MM.1S (cell line): ENCODE measurements around the gene TIAL1.

Experiments
- DNase-seq: peaks from one replicate; pipeline ENCODE4 v3.0.0-alpha.2; 2015
- H2AFZ ChIP-seq: fragments of 300-600 bp; sonication (generic); 2 replicates; pipeline ENCODE4 v1.6.0; 2016; ENCODE audit warnings: antibody characterized with exemption, low read length
- H3F3A ChIP-seq: fragments of 300-600 bp; sonication (generic); 2 replicates; pipeline ENCODE4 v1.6.1; 2016; ENCODE audit warnings: mild to moderate bottlenecking, antibody characterized with exemption, low read length, moderate library complexity, mixed read lengths; ENCODE audit not compliant: insufficient read depth
- H3K27ac ChIP-seq: fragments of 300-600 bp; sonication (generic); 2 replicates; pipeline ENCODE4 v1.5.1; 2016; ENCODE audit warnings: mild to moderate bottlenecking, low read length
- H3K27me3 ChIP-seq: fragments of 300-600 bp; sonication (generic); replicated peaks from 2 replicates; pipeline ENCODE4 v1.6.0; 2016; ENCODE audit warnings: low read length; ENCODE audit not compliant: insufficient read depth
- H3K36me3 ChIP-seq: fragments of 300-600 bp; sonication (generic); replicated peaks from 2 replicates; pipeline ENCODE4 v1.6.1; 2016; ENCODE audit warnings: mild to moderate bottlenecking, low read length, mixed read lengths; ENCODE audit not compliant: insufficient read depth
- H3K4me1 ChIP-seq: fragments of 300-600 bp; sonication (generic); 2 replicates; pipeline ENCODE4 v1.6.1; 2016; ENCODE audit warnings: low read length, mixed read lengths
- H3K4me2 ChIP-seq: fragments of 300-600 bp; sonication (generic); 2 replicates; pipeline ENCODE4 v1.6.0; 2016; ENCODE audit warnings: low read depth, low read length
- H3K4me3 ChIP-seq: fragments of 300-600 bp; sonication (generic); 2 replicates; pipeline ENCODE4 v1.5.1; 2016; ENCODE audit warnings: low read length, mixed read lengths
- H3K79me2 ChIP-seq: fragments of 300-600 bp; sonication (generic); 2 replicates; pipeline ENCODE4 v1.6.1; 2016; ENCODE audit warnings: mixed run types, low read length, mixed read lengths
- H3K9ac ChIP-seq: fragments of 300-600 bp; sonication (generic); 2 replicates; pipeline ENCODE4 v1.6.1; 2016; ENCODE audit warnings: low read length, mixed read lengths
- H3K9me2 ChIP-seq: fragments of 300-600 bp; sonication (generic); replicated peaks from 2 replicates; pipeline ENCODE4 v1.6.1; 2016; ENCODE audit warnings: mild to moderate bottlenecking, low read length, mixed read lengths; ENCODE audit not compliant: insufficient read depth
- H3K9me3 ChIP-seq: fragments of 300-600 bp; sonication (generic); replicated peaks from 2 replicates; pipeline ENCODE4 v1.6.1; 2016; ENCODE audit warnings: mild to moderate bottlenecking, low read length, mixed read lengths; ENCODE audit not compliant: insufficient read depth
- H4K20me1 ChIP-seq: fragments of 300-600 bp; sonication (generic); 2 replicates; pipeline ENCODE4 v1.6.1; 2016; ENCODE audit warnings: mild to moderate bottlenecking, low read length, moderate library complexity, mixed read lengths; ENCODE audit not compliant: insufficient read depth
- EZH2 ChIP-seq: fragments of 300-600 bp; sonication (generic); optimal IDR thresholded peaks from 2 replicates; pipeline ENCODE3; 2017; ENCODE audit warnings: low read depth, mild to moderate bottlenecking, antibody characterized with exemption, low read length, mixed read lengths
- EZH2phosphoT487 ChIP-seq: fragments of 300-600 bp; sonication (generic); IDR thresholded peaks from 2 replicates; pipeline ENCODE4 v1.6.1; 2018; ENCODE audit warnings: antibody characterized with exemption, low read length
- TF ChIP-seq, protein P1 (sequence below): fragments of 300-600 bp; sonication (generic); IDR thresholded peaks from 2 replicates; pipeline ENCODE4 v1.5.1; 2016; ENCODE audit warnings: antibody characterized with exemption, low read length, mixed read lengths

TIAL1 gene

DNA sequence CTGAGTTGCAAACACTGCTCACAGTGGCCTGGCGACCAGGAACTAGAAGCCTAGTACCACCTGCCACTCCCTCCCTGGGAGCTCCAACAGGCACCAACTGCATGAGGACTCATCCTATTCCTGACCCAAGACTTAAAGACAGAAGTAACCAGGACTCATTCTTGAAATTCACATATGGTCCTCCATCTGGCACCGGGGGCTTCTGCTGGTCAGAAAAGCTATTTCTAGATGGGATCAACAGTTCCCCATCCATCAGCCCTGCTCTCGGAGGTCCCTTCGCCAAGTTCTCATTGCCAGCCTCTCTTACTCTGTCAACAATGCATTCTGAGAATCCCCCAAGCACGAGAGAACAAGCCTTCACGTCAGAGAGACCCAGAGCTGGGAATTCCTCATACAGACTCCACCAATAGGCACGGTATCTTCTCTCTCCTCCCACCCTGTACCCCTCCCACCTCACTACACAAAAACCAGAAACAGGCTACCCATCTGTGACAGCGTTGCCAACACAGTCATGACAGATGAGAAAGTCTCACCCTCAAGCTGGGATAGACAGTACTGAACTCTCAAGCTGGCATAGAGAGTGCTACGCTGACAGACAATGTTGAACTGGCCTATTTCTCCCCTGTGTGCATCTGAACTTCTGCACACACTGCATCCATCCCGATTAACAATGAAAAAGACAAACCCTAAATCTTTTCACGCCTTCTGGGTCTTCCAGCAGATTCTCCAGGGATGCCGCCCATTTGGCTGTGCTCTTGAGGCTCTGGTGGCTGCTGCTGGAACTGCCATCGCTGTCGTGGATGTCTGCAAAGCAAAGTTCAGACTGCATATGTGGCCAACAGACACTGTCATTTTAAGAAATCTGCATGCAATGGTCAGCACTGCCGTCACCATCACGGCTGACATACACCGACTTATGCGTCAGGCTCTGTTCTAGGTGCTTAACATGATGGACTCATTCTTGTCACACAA is 69.9 kb downstream of the TIAL1 start:
- H3K9me3 ChIP-seq, result no peaks in the 10 kb centered on the region
- H3K79me2 ChIP-seq, result no peaks in the 10 kb centered on the region
- DNase-seq, result no peak
- no peaks in the 10 kb centered on the region for H4K20me1 ChIP-seq
- H3K27ac ChIP-seq, result no peak overlapping the region
- H3K4me2 ChIP-seq, result no peak overlapping the region
- H3K27me3 ChIP-seq, result no peaks in the 10 kb centered on the region
- H2AFZ ChIP-seq, result no peak overlapping the region
- H3K36me3 ChIP-seq, result no peaks in the 10 kb centered on the region; the same call in 1 of the 2 replicates
- no peak overlapping the region for H3K9ac ChIP-seq
- H3K4me3 ChIP-seq, result no peak overlapping the region
- H3F3A ChIP-seq, result no peaks in the 10 kb centered on the region
- H3K4me1 ChIP-seq, result no peaks in the 10 kb centered on the region
- no peaks in the 10 kb centered on the region for H3K9me2 ChIP-seq
- TF ChIP-seq, protein P1, sequence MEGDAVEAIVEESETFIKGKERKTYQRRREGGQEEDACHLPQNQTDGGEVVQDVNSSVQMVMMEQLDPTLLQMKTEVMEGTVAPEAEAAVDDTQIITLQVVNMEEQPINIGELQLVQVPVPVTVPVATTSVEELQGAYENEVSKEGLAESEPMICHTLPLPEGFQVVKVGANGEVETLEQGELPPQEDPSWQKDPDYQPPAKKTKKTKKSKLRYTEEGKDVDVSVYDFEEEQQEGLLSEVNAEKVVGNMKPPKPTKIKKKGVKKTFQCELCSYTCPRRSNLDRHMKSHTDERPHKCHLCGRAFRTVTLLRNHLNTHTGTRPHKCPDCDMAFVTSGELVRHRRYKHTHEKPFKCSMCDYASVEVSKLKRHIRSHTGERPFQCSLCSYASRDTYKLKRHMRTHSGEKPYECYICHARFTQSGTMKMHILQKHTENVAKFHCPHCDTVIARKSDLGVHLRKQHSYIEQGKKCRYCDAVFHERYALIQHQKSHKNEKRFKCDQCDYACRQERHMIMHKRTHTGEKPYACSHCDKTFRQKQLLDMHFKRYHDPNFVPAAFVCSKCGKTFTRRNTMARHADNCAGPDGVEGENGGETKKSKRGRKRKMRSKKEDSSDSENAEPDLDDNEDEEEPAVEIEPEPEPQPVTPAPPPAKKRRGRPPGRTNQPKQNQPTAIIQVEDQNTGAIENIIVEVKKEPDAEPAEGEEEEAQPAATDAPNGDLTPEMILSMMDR, result no peak
- TF ChIP-seq EZH2 (no peak), EZH2phosphoT487 (no peak)

DNA sequence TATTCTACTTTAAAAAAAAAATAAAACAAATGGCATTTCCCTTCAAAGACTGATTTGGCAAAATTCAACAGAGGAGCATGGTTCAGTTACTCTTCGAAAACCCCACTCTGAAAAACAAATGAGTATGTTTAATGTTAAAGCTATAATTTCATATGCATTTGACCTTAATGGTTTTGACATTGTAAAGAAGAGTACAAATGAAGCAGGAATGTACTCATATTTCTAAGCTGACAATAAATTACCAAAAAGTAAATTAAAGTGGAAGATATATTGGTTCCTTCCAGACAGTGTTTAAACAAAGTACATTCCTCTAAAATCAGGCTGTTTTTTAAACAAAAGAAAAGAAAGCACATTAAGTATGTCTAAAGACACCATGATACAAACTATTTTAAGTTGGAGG is 70.6 kb downstream of the TIAL1 start:
- no peaks in the 10 kb centered on the region for H3K9me2 ChIP-seq
- TF ChIP-seq EZH2 (no peak), EZH2phosphoT487 (no peak)
- TF ChIP-seq, protein P1, result no peak

DNA sequence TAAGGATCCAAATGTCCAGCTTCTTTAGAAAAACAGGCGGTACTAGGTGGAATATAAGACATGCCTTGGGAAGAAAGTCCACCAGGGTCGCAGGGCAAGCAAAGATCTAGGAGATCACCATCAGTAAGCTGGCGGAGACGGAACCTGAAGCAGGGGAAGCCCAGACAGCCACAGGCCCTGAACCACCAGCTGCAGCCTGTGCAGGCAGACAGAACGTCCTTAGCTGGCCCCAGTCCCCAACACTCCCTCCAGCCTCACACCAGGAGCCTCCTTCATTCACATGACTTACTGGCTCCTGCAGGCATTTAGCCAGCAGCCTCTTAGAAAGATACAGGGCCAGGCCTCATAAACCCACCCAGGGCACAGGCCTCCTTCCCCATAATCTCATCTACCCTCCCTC is 71.6 kb downstream of the TIAL1 start:
- Histone ChIP-seq H3F3A (no peaks in the 10 kb centered on the region), H3K79me2 (no peaks in the 10 kb centered on the region), H3K4me3 (no peak overlapping the region), H3K4me2 (no peak overlapping the region), H3K4me1 (no peaks in the 10 kb centered on the region), H4K20me1 (no peaks in the 10 kb centered on the region), H3K27ac (no peak overlapping the region), H2AFZ (no peak overlapping the region), H3K9me3 (no peaks in the 10 kb centered on the region), H3K36me3 (no peaks in the 10 kb centered on the region; the same call in 1 of the 2 replicates), H3K27me3 (no peaks in the 10 kb centered on the region), H3K9ac (no peak overlapping the region), H3K9me2 (no peaks in the 10 kb centered on the region)
- no peak for DNase-seq
- TF ChIP-seq EZH2phosphoT487 (no peak), EZH2 (no peak)
- TF ChIP-seq, protein P1, result no peak

More for the DNA sequence above, 70.6 kb downstream of the TIAL1 start:
- Histone ChIP-seq H3F3A (no peaks in the 10 kb centered on the region), H3K27ac (no peak overlapping the region), H3K79me2 (no peaks in the 10 kb centered on the region), H3K4me2 (no peak overlapping the region), H3K9me3 (no peaks in the 10 kb centered on the region), H2AFZ (no peak overlapping the region), H4K20me1 (no peaks in the 10 kb centered on the region), H3K4me3 (no peak overlapping the region), H3K4me1 (no peaks in the 10 kb centered on the region), H3K27me3 (no peaks in the 10 kb centered on the region), H3K9ac (no peak overlapping the region), H3K36me3 (no peaks in the 10 kb centered on the region; the same call in 1 of the 2 replicates)
- no peak for DNase-seq
